Neural progenitor cell (in vitro differentiated cells): ENCODE measurements around the gene C10orf71. TPM values are rescaled to one million over a fixed set of nuclear protein-coding genes. Genes with fewer than 3 reads are reported as not detected.

Experiments
- DNase-seq: peaks from one replicate; pipeline ENCODE4 v3.0.0-alpha.2; 2016; ENCODE audit warnings: low spot score
- H2AFZ ChIP-seq: fragments of 200-600 bp; sonication (generic); replicated peaks from 2 replicates; pipeline ENCODE4 v1.6.1; 2016; ENCODE audit warnings: antibody characterized with exemption
- H3F3A ChIP-seq: fragments of 200-600 bp; sonication (generic); 2 replicates; pipeline ENCODE4 v1.6.1; 2016; ENCODE audit warnings: antibody characterized with exemption, low read depth
- H3K27ac ChIP-seq: fragments of 200-600 bp; sonication (generic); 2 replicates; pipeline ENCODE4 v1.5.1; 2016; ENCODE audit warnings: mild to moderate bottlenecking
- H3K27me3 ChIP-seq: fragments of 200-600 bp; sonication (generic); 2 replicates; pipeline ENCODE4 v1.6.1; 2016; ENCODE audit warnings: mild to moderate bottlenecking, moderate library complexity
- H3K36me3 ChIP-seq: fragments of 200-600 bp; sonication (generic); 2 replicates; pipeline ENCODE4 v1.5.1; 2016
- H3K4me1 ChIP-seq: fragments of 200-600 bp; sonication (generic); 2 replicates; pipeline ENCODE4 v1.6.1; 2016; ENCODE audit warnings: mixed run types
- H3K4me2 ChIP-seq: fragments of 200-600 bp; sonication (generic); 2 replicates; pipeline ENCODE4 v1.6.1; 2016
- H3K4me3 ChIP-seq: fragments of 200-600 bp; sonication (generic); 2 replicates; pipeline ENCODE4 v1.5.1; 2016
- H3K79me2 ChIP-seq: fragments of 200-600 bp; sonication (generic); 2 replicates; pipeline ENCODE4 v1.6.1; 2016; ENCODE audit warnings: low read depth
- H3K9ac ChIP-seq: fragments of 200-600 bp; sonication (generic); 2 replicates; pipeline ENCODE4 v1.6.1; 2016
- H3K9me3 ChIP-seq: fragments of 200-600 bp; sonication (generic); 2 replicates; pipeline ENCODE4 v1.5.1; 2016; ENCODE audit warnings: low read depth
- H4K20me1 ChIP-seq: fragments of 200-600 bp; sonication (generic); 2 replicates; pipeline ENCODE4 v1.6.1; 2016; ENCODE audit warnings: low read depth
- H3K27ac Mint-ChIP-seq: 3 replicates; pipeline ENCODE4 v1.8.0; 2021; ENCODE audit warnings: mixed read lengths
- H3K27me3 Mint-ChIP-seq: 2 replicates; pipeline ENCODE4 v1.8.0; 2022; ENCODE audit warnings: low read depth, mild to moderate bottlenecking, inconsistent platforms, moderate library complexity, mixed read lengths; ENCODE audit not compliant: insufficient read depth
- H3K36me3 Mint-ChIP-seq: 3 replicates; pipeline ENCODE4 v1.8.0; 2021; ENCODE audit warnings: mixed read lengths
- H3K4me1 Mint-ChIP-seq: 3 replicates; pipeline ENCODE4 v1.8.0; 2021; ENCODE audit warnings: mixed read lengths
- H3K4me3 Mint-ChIP-seq: 3 replicates; pipeline ENCODE4 v1.8.0; 2021; ENCODE audit warnings: mild to moderate bottlenecking, moderate library complexity, mixed read lengths
- H3K9me3 Mint-ChIP-seq: 3 replicates; pipeline ENCODE4 v1.8.0; 2020; ENCODE audit warnings: mixed read lengths
- CTCF ChIP-seq: fragments of 200-600 bp; sonication (generic); IDR thresholded peaks from 2 replicates; pipeline ENCODE4 v1.5.1; 2017; ENCODE audit warnings: antibody characterized with exemption, mild to moderate bottlenecking
- EZH2 ChIP-seq: fragments of 200-600 bp; sonication (generic); IDR thresholded peaks from 2 replicates; pipeline ENCODE4 v1.6.1; 2017; ENCODE audit warnings: antibody characterized with exemption, mild to moderate bottlenecking, moderate library complexity
- EZH2phosphoT487 ChIP-seq: fragments of 200-600 bp; sonication (generic); IDR thresholded peaks from 2 replicates; pipeline ENCODE4 v1.6.1; 2017; ENCODE audit warnings: antibody characterized with exemption
- total RNA-seq: library from RNA; depleted of rRNA; stranded (reverse); fragments of >200 nt; gene quantifications from 2 replicates; pipeline ENCODE4 v1.2.3, GENCODE V29; 2015; ENCODE audit warnings: low replicate concordance

Gene C10orf71
- total RNA-seq, 1 donor from 2014 or later, result not detected

GRCh38 chr10:49325131-49325915 is 26.4 kb downstream of the C10orf71 start:
- Histone ChIP-seq H3K79me2 (no peaks in the 10 kb centered on the region), H4K20me1 (no peaks in the 10 kb centered on the region), H3K9me3 (no peaks in the 10 kb centered on the region), H3K4me1 (no peaks in the 10 kb centered on the region), H3K27me3 (no peaks in the 10 kb centered on the region), H2AFZ (no peak overlapping the region), H3K27ac (no peak overlapping the region), H3K36me3 (no peaks in the 10 kb centered on the region), H3K9ac (no peak overlapping the region), H3K4me2 (no peak overlapping the region), H3K4me3 (no peak overlapping the region), H3F3A (no peaks in the 10 kb centered on the region)
- Mint-ChIP-seq H3K9me3 (no peaks in the 10 kb centered on the region), H3K4me1 (peaks cover 3% of the 10 kb centered on the region), H3K4me3 (no peak overlapping the region), H3K36me3 (no peaks in the 10 kb centered on the region), H3K27ac (no peak overlapping the region), H3K27me3 (peaks cover 10% of the 10 kb centered on the region)
- no peak for TF ChIP-seq EZH2phosphoT487
- TF ChIP-seq CTCF, result no peak
- no peak for TF ChIP-seq EZH2
- no peak for DNase-seq

GRCh38 chr10:49325916-49326783 is 27.2 kb downstream of the C10orf71 start:
- no peak for DNase-seq
- Mint-ChIP-seq H3K9me3 (no peaks in the 10 kb centered on the region), H3K4me1 (peaks cover 3% of the 10 kb centered on the region), H3K27me3 (peaks cover 10% of the 10 kb centered on the region), H3K36me3 (no peaks in the 10 kb centered on the region), H3K27ac (no peak overlapping the region), H3K4me3 (no peak overlapping the region)
- no peak overlapping the region for H3K9ac ChIP-seq
- no peaks in the 10 kb centered on the region for H3F3A ChIP-seq
- H3K79me2 ChIP-seq, result no peaks in the 10 kb centered on the region
- no peak for TF ChIP-seq CTCF
- no peak for TF ChIP-seq EZH2phosphoT487
- no peak for TF ChIP-seq EZH2
- H3K36me3 ChIP-seq, result no peaks in the 10 kb centered on the region
- no peaks in the 10 kb centered on the region for H3K4me1 ChIP-seq
- no peaks in the 10 kb centered on the region for H4K20me1 ChIP-seq
- H3K27me3 ChIP-seq, result no peaks in the 10 kb centered on the region
- H3K4me2 ChIP-seq, result no peak overlapping the region
- no peaks in the 10 kb centered on the region for H3K9me3 ChIP-seq
- H3K4me3 ChIP-seq, result no peak overlapping the region
- H2AFZ ChIP-seq, result no peak overlapping the region
- H3K27ac ChIP-seq, result no peak overlapping the region

GRCh38 chr10:49327036-49327813 is 28.3 kb downstream of the C10orf71 start:
- Mint-ChIP-seq H3K27me3 (peaks cover 10% of the 10 kb centered on the region), H3K4me1 (peaks cover 3% of the 10 kb centered on the region), H3K27ac (no peak overlapping the region), H3K9me3 (no peaks in the 10 kb centered on the region), H3K36me3 (no peaks in the 10 kb centered on the region), H3K4me3 (no peak overlapping the region)
- Histone ChIP-seq H3K4me1 (no peaks in the 10 kb centered on the region), H3K9me3 (no peaks in the 10 kb centered on the region), H3K27ac (no peak overlapping the region), H3K36me3 (no peaks in the 10 kb centered on the region), H3K27me3 (no peaks in the 10 kb centered on the region), H3K4me2 (no peak overlapping the region), H3F3A (no peaks in the 10 kb centered on the region), H4K20me1 (no peaks in the 10 kb centered on the region), H3K9ac (no peak overlapping the region), H3K4me3 (no peak overlapping the region), H3K79me2 (no peaks in the 10 kb centered on the region), H2AFZ (peak overlapping the region; percentile 10)
- no peak for DNase-seq
- TF ChIP-seq CTCF (no peak), EZH2phosphoT487 (no peak), EZH2 (no peak)
